AG20443 (cell line): Measurements from ENCODE around the gene GABRP.
"Not testable (repeated sequence)": the region's sequence is repeated elsewhere in the genome, so short reads cannot be mapped to it uniquely, and the experiment has no call there.

Experiments
- DNase-seq: peaks from one replicate; pipeline ENCODE4 v3.0.0; 2012; ENCODE audit warnings: low spot score, mixed read lengths

GABRP gene

GRCh38 chr5:170795154-170795553 lies 11.6 kb downstream of the GABRP start:
- no peak for DNase-seq

GRCh38 chr5:170805666-170806065 lies 22.1 kb downstream of the GABRP start:
- DNase-seq: no peak

DNA sequence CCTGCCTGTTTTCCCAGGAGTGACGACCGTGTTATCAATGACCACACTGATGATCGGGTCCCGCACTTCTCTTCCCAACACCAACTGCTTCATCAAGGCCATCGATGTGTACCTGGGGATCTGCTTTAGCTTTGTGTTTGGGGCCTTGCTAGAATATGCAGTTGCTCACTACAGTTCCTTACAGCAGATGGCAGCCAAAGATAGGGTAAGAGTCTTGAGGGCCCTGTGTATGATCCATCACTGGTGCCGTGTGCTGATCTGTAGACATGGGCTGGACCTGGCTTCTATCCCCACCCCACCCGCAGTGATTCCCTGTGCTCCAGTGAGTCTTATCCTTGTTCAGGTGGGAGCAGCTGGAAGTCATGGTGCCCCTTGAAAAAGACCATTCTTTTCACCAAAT lies 26.0 kb downstream of the GABRP start:
- peak; percentile 73 for DNase-seq

DNA sequence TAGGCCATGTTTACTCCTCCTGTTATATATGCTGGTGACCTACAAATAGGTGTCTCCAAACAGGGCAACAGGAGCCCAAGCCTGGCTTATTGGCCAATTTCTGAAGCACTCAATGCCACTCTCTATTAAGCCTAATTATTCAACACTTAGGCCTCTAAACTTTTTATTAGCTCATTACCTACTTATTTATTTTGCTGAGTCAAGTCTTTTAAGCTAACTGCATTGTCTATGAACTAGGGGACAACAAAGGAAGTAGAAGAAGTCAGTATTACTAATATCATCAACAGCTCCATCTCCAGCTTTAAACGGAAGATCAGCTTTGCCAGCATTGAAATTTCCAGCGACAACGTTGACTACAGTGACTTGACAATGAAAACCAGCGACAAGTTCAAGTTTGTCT lies 28.2 kb downstream of the GABRP start:
- DNase-seq: no peak

DNA sequence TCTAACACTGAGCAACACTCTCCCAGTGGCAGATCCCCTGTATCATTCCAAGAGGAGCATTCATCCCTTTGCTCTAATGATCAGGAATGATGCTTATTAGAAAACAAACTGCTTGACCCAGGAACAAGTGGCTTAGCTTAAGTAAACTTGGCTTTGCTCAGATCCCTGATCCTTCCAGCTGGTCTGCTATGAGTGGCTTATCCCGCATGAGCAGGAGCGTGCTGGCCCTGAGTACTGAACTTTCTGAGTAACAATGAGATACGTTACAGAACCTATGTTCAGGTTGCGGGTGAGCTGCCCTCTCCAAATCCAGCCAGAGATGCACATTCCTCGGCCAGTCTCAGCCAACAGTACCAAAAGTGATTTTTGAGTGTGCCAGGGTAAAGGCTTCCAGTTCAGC lies 29.7 kb downstream of the GABRP start:
- no peak for DNase-seq

DNA sequence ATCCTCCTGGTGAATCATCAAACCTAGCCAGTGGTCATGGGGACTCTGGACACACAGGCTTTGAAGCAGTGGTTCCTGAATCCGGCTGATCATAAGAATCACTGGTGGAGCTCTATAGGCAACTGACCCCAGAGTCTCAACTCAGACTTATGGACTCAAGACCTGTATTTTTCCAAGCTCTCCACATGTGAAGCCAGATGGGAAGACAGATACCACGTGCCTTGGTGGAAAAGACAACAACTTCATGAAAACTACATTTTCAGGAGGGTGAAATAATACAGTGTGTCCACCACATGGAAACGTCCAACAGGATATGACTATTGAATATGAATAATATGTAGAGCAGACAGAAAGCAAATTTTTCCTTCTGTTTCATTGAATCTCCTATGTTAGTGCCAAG lies 33.7 kb downstream of the GABRP start:
- no peak for DNase-seq

GRCh38 chr5:170818232-170818631 lies 34.7 kb downstream of the GABRP start:
- DNase-seq: peak; percentile 37

DNA sequence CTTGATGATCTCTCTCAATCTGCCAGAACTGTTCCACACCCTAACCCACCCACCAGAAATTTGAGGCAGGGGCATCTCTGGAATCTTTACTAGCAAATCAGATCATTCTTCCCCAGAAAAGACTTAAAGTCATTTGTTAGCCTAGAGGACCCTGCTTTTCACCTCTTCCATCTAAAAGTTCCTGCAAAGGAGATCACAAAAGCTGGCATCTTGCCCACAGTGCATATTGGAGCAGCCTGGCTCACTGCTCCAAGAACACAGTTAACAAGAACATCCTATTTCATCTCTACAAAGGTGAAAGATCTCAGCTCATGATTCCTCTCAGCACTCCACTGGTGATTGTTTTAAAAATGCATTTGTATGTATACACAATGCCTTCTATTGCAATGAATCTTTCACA lies 36.3 kb downstream of the GABRP start:
- DNase-seq: no peak

- DNase-seq: no peak
Measured at GRCh38 chr5:170821257-170821800, 37.8 kb downstream of the GABRP start.

DNA sequence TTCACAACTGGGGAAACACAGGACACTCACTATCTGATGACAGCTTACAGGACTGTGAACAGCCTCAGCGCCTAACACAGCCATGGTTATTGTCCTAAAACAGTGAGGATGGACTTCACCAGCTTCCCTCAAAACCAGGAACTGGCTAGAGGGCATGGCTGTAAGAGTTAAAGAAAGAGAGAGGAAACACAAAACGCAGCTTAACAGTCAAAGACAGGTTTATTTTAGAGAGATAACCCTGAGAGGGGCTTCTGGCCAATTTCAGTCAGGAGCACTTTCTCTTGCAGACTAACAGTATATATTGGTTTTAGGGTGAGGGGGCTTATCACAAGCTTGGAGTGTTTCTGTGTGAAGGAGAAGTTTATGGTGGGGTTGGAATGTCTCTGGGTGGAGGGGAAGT lies 42.6 kb downstream of the GABRP start:
- DNase-seq: no peak

DNA sequence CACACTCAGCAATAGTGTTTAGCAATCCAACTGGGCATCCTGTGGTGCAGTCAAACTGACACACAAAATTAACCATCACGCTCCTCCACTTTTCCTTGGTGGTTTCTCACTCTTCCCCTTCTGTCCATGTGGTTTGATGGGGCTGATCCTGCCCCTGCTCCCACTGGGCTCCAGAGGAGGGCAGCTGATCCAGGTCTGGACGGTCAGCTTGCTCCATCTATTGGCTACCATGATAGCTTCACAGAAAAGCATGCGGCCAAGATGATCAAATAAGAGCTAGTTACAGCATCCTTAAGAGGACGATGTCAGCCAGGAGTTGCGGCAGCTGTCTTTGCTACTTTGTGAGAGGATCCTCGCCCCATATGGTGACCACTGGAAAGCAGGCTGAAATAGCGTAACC lies 48.7 kb downstream of the GABRP start:
- no peak for DNase-seq

DNA sequence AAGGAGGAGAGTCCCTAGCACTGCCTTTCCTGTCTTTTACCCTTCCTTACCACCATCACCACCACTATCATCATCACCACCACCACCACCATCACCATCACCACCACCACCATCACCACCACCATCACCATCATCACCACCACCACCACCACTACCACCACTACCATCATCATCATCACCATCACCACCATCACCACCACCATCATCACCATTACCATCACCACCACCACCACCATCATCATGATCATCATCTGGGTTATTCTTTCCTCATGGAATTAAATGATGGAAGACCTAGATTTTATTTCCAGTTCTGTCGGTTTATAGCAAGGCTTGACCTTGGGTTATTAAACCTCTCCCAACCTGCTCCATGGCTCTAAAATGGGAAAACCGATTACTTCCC lies 50.5 kb downstream of the GABRP start:
- DNase-seq: not testable (repeated sequence)

DNA sequence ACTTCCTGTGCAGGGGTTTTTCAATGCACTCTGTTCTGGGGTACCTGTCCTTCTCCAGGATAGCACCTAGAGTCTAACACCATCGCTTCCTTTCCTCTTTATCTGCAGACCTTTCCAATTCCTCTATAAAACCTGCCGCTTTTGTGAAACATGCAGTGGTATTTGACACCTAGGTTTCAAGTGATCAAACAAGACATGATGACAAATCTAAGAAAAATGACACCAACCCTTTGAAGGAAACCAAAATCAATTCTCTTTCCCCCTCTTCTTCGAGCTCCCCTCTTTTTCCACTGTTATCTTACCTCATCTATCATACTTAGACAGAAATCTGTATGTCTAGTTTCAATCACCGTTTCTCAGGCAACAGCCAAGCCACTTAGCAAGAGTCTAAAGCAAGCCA lies 52.7 kb downstream of the GABRP start:
- no peak for DNase-seq

DNA sequence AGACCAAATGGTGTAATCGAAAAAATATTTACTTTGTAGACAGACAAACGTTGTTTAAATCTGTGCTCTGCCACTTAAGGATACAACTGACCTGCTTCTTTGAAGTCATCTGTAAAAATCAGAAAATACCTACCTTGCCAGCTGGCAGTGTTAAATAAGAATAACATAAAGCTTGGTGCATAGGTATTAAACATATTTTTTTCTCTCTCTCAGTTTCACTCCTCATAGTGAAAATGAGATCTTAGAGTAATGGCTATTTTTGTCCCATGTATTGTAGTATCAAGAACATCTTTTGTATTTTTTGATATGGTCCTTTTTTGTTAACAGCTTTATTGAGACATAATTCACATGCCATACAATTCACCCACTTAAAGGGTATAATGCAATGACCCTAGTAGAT lies 60.3 kb downstream of the GABRP start:
- no peak for DNase-seq

- DNase-seq: no peak
Measured at GRCh38 chr5:170844651-170845050, 61.1 kb downstream of the GABRP start.

- DNase-seq: no peak
Measured at GRCh38 chr5:170846416-170846815, 62.9 kb downstream of the GABRP start.

GRCh38 chr5:170846846-170847245 lies 63.3 kb downstream of the GABRP start:
- no peak for DNase-seq

- DNase-seq: no peak
Measured at GRCh38 chr5:170848033-170848432, 64.5 kb downstream of the GABRP start.

GRCh38 chr5:170849374-170849773 lies 65.8 kb downstream of the GABRP start:
- DNase-seq: no peak

DNA sequence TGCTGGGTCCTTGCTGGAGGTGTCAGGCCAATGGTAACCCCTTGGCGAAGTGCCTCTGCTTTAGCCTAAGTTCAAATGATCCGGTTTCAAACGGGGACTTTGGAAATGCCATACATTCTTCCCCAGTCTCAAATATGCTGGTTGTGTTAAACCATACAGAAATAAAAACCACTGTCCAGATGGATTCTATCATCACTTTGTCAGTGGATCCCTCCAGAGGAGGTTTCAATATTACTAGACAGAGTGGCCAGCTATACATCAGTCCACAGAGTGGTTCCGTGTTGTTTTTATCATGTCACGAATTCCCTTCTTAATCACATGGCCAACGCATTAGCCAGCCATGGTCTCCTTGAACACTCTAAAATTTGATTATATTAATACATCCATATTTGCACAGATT lies 71.0 kb downstream of the GABRP start:
- DNase-seq: no peak

DNA sequence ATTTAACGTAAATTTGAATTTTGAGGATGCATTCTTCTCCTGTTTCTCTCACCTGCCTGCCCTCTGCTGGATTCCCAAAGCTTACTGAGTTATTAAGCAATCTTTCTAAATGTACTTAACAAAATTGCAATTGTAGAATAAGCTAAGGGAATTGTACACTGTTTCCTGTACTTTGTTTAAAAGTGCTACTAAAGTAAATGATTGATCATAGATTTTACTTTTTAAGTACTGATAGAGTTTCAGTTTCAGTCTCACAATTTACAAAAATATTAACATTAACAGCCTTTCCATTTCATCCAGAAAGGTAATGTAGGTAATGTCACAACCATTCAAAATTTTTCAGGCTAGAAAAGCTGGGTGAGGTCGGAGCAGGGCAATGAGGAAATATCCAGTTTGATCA lies 73.5 kb downstream of the GABRP start:
- DNase-seq: no peak

DNA sequence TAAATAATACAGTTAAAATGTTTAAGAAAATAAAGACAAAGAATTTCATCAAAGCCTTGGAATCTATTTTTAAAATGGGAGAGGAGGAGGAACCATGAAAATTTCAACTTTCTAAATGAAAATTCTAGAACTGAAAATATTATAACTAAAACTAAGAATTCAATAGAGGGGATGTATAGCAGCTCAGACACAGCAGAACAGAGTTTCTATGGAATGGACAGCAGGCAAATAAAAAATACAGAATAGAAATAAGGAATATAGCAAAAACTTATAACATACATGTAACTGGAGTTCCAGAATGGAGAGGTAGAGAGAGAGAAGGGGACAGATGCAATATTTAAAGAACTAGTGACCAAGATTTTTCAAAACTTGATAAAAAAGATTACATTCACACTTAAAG lies 76.9 kb downstream of the GABRP start:
- DNase-seq: no peak

DNA sequence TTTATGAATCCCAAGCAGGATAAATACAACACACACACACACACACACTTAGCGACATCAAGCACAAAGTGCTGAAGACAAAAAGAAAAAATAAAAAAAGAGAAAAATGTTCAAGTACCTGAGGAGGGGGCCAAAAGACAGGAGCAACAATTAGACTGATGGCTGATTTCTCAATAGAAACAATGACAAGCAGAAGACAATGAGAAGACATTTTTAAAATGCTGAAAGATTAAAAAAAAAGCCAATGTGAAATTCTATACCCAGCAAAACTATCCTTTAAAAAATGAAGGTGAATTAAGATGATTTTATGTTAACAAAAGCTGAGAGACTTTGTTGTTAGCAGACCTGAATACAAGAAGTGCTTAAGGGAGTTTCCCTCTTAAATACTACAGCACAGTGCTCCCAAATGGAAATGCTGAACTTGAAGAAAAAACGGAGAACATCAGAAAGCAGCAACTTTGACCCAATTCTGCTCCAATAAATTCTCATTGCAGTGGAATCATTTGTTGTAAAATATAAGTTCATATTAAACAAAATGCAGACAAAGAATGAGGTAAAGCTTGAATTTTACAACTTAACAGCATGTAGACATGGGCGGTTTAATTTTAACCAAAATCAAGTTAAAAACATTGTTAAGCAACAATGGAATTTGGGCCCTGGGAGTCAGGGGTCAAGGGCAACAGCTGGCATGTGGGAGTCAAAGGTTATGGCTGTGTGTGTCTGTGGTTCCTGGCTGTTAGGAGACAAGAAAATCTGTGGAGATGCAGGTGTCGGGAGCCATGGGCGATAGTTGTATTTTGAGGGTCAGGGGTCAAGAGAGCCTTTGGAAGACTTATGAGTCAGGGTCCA lies 77.5 kb downstream of the GABRP start:
- DNase-seq: no peak

DNA sequence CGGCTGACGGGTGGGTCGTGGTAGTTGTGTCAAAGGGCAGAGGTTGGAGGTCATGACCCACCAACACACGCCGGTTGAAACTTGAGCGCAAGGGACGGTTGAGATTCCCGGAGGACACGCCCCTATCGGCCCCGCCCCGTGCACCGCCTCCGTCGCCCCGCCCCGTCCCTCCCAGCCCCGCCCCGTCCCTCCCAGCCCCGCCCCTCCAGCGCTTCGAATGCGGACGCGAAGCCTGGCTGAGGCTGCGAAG lies 78.1 kb downstream of the GABRP start:
- DNase-seq: no peak
